IPS-NIHi7 (cell line): ENCODE data around the gene TTC27.
"Not testable (repeated sequence)": the region's sequence is repeated elsewhere in the genome, so short reads cannot be mapped to it uniquely, and the experiment has no call there.

Source experiments
- DNase-seq: peaks from one replicate; pipeline ENCODE4 v3.0.0; 2012; ENCODE audit warnings: mixed read lengths; ENCODE audit errors: extremely low spot score

TTC27 gene

GRCh38 chr2:32807662-32808061 is 179.8 kb downstream of the TTC27 start:
- DNase-seq, result no peak

- DNase-seq, result no peak
Measured at GRCh38 chr2:32810909-32811495, 183.2 kb downstream of the TTC27 start.

- no peak for DNase-seq
Measured at GRCh38 chr2:32811696-32812095, 183.8 kb downstream of the TTC27 start.

- DNase-seq, result no peak
Measured at GRCh38 chr2:32812316-32812715, 184.5 kb downstream of the TTC27 start.

- DNase-seq, result no peak
Measured at GRCh38 chr2:32820088-32820487, 192.2 kb downstream of the TTC27 start.

GRCh38 chr2:32820701-32821100 is 192.9 kb downstream of the TTC27 start:
- DNase-seq, result no peak

- no peak for DNase-seq
Measured at GRCh38 chr2:32824070-32824809, 196.4 kb downstream of the TTC27 start.

- DNase-seq, result no peak
Measured at GRCh38 chr2:32825291-32825712, 197.5 kb downstream of the TTC27 start.

- DNase-seq, result no peak
Measured at GRCh38 chr2:32830196-32830595, 202.3 kb downstream of the TTC27 start.

GRCh38 chr2:32832821-32833220 is 205.0 kb downstream of the TTC27 start:
- no peak for DNase-seq

GRCh38 chr2:32833709-32834108 is 205.9 kb downstream of the TTC27 start:
- DNase-seq, result no peak

GRCh38 chr2:32835148-32835547 is 207.3 kb downstream of the TTC27 start:
- no peak for DNase-seq

- DNase-seq, result peak; percentile 4
Measured at GRCh38 chr2:32836933-32837332, 209.1 kb downstream of the TTC27 start.

GRCh38 chr2:32838418-32838817 is 210.6 kb downstream of the TTC27 start:
- DNase-seq, result no peak

- DNase-seq, result no peak
Measured at GRCh38 chr2:32838949-32839348, 211.1 kb downstream of the TTC27 start.

- no peak for DNase-seq
Measured at GRCh38 chr2:32841931-32842898, 214.4 kb downstream of the TTC27 start.

GRCh38 chr2:32843699-32844098 is 215.8 kb downstream of the TTC27 start:
- DNase-seq, result no peak

GRCh38 chr2:32844253-32844652 is 216.4 kb downstream of the TTC27 start:
- no peak for DNase-seq

GRCh38 chr2:32846274-32846673 is 218.4 kb downstream of the TTC27 start:
- not testable (repeated sequence) for DNase-seq

GRCh38 chr2:32847734-32848133 is 219.9 kb downstream of the TTC27 start:
- no peak for DNase-seq

- DNase-seq, result no peak
Measured at GRCh38 chr2:32849456-32850194, 221.8 kb downstream of the TTC27 start.
